GM13976 (cell line): Measurements from ENCODE around the gene ATP1A2.

Source experiments
- DNase-seq: peaks from one replicate; pipeline ENCODE4 v3.0.0; 2012; ENCODE audit warnings: low spot score
- CTCF ChIP-seq: IDR thresholded peaks from 2 replicates; pipeline ENCODE4 v1.5.1; 2012; ENCODE audit warnings: borderline replicate concordance, mild to moderate bottlenecking; ENCODE audit not compliant: insufficient read depth; ENCODE audit errors: extremely low read depth, missing control alignments, control extremely low read depth
- in situ Hi-C: fragments of 300-500 bp; cut with MboI; formaldehyde crosslinking; loops from one replicate; pipeline ENCODE4 v1.12.0; 2022; ENCODE audit warnings: low sequenced_read_pairs, mixed read lengths, inconsistent platforms; ENCODE audit not compliant: unreplicated experiment

ATP1A2 gene

DNA sequence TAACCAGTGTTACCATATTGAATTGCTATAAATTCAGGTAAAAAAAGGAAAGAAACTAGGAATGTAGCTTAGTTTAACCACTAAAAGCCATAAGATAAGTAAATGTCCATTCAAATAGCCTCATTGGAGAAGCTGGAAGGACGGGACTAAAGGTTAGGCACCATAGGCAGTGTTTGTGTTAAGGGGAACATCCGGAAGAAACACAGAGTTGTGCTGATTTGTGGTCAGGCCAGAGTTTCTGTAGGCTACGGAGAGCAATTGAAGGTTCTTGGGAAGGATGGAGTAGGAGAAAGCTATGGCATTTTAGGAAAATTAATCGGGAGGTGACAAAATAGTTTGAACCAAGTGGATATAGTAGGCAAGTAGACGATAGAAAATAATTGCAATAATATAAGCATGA, 44.3 kb upstream of the ATP1A2 start:
- in situ Hi-C loops = no loop called here
- no peak for TF ChIP-seq CTCF
- no peak for DNase-seq

GRCh38 chr1:160074865-160075264, 40.7 kb upstream of the ATP1A2 start:
- no peak for TF ChIP-seq CTCF
- DNase-seq = no peak
- in situ Hi-C loops = no loop called here

DNA sequence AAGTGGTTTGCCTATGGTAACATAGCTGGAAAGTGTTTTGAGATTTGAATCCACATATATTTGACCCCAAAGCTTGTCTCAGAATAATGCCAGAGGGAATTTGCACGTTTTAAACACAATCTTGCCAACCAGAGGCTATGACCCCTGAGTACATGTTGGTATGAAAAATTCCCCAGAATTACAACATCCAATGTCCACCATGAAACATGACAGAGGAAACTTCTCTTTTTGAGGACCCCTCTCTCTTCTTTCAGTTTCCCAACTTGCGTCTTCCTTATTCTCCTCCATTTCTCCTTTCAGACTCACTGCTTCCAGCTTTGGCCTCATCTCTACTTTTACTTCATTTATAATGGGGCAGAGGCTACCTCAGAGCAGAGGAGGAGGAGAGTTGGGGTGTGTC, 39.7 kb upstream of the ATP1A2 start:
- DNase-seq = no peak
- no peak for TF ChIP-seq CTCF
- in situ Hi-C loops = no loop called here

DNA sequence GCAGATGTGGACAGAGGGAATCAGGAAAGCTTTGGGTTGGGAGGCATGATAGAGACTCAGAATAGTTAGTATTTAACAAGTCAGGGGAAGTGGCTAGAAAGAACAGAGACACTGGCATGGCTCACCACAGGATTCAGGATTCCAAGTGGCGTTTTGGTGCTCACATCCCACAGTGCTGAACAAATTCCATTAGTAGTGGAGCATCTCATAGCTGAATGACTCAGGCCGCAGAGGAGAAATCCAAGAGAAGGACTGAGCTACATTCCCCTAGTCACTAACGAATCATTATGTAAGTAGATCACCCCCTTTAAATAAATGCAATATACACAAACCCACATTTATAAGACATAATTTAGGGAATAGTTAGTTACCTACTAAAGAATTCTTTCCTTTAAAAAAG, 39.3 kb upstream of the ATP1A2 start:
- no peak for DNase-seq
- no peak for TF ChIP-seq CTCF
- in situ Hi-C loops = no loop called here

GRCh38 chr1:160077486-160077885, 38.1 kb upstream of the ATP1A2 start:
- in situ Hi-C loops = no loop called here

GRCh38 chr1:160078512-160079195, 36.9 kb upstream of the ATP1A2 start:
- peak; percentile 77 for DNase-seq
- in situ Hi-C loops = no loop called here
- TF ChIP-seq CTCF = peak; percentile 80

More at GRCh38 chr1:160077486-160077885, 38.1 kb upstream of the ATP1A2 start:
- no peak for TF ChIP-seq CTCF
- DNase-seq = no peak

DNA sequence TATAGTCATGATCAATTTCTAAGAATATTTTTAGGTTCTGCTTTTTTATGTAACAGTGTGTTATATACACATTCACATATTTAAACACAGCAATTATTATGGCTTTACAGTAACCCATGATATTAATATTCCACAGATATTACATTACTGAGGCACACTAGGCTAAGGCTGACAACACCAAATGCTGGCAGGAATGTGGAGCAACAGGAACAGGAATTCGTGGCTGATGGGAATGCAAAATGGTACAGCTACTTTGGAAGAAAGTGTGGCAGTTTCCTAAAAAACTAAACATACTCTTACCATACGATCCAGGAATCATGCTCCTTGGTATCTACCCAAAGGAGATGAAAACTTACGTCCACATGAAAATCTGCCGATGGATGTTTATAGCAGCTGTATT, 36.1 kb upstream of the ATP1A2 start:
- DNase-seq = no peak
- no peak for TF ChIP-seq CTCF
- in situ Hi-C loops = no loop called here
